Measurements from ENCODE around the gene OXNAD1.

The OXNAD1 gene

GRCh38 chr3:16350597-16351318, 85.7 kb downstream of the OXNAD1 start:
- peak; percentile 72 for DNase-seq (ENCODE audit: low read depth)
- TF ChIP-seq CTCF (conservative IDR thresholded peaks at IDR 0.05; ENCODE audit: low read length), result no peak
- no peak overlapping the region for H3K4me3 ChIP-seq (ENCODE audit: low read length)

GRCh38 chr3:16352428-16352827, 87.4 kb downstream of the OXNAD1 start:
- TF ChIP-seq CTCF (conservative IDR thresholded peaks at IDR 0.05; ENCODE audit: low read length), result no peak
- no peak overlapping the region for H3K4me3 ChIP-seq (ENCODE audit: low read length)
- DNase-seq (ENCODE audit: low read depth), result no peak

- DNase-seq (ENCODE audit: low read depth), result no peak
- no peak for TF ChIP-seq CTCF (conservative IDR thresholded peaks at IDR 0.05; ENCODE audit: low read length)
- H3K4me3 ChIP-seq (ENCODE audit: low read length), result no peak overlapping the region
Observed at GRCh38 chr3:16354291-16354690, 89.3 kb downstream of the OXNAD1 start.

All from AG10803 (cell line).